Measurements from ENCODE around the gene MBD2. TPM values are rescaled to one million over a fixed set of nuclear protein-coding genes. Genes with fewer than 3 reads are reported as not detected.
"Not testable (repeated sequence)": the region's sequence is repeated elsewhere in the genome, so short reads cannot be mapped to it uniquely, and the experiment has no call there.

MBD2 gene
- total RNA-seq, 1 donor from 2014 or later: 30.7 TPM

- TF ChIP-seq CTCF (conservative IDR thresholded peaks at IDR 0.05; ENCODE audit: low read depth, low read length): no peak
- DNase-seq (ENCODE audit: low read depth): no peak
- H3K4me3 ChIP-seq (ENCODE audit: low read depth, low read length): no peak overlapping the region
These were observed 93.8 kb downstream of the MBD2 start for GRCh38 chr18:54130631-54131030.

- no peak overlapping the region for H3K4me3 ChIP-seq (ENCODE audit: low read depth, low read length)
- TF ChIP-seq CTCF (conservative IDR thresholded peaks at IDR 0.05; ENCODE audit: low read depth, low read length): no peak
- no peak for DNase-seq (ENCODE audit: low read depth)
These were observed 94.3 kb downstream of the MBD2 start for GRCh38 chr18:54130177-54130576.

GRCh38 chr18:54129448-54130067, 94.9 kb downstream of the MBD2 start:
- no peak for TF ChIP-seq CTCF (conservative IDR thresholded peaks at IDR 0.05; ENCODE audit: low read depth, low read length)
- H3K4me3 ChIP-seq (ENCODE audit: low read depth, low read length): no peak overlapping the region
- no peak for DNase-seq (ENCODE audit: low read depth)

- TF ChIP-seq CTCF (conservative IDR thresholded peaks at IDR 0.05; ENCODE audit: low read depth, low read length): peak; percentile 76
- DNase-seq (ENCODE audit: low read depth): no peak
- H3K4me3 ChIP-seq (ENCODE audit: low read depth, low read length): no peak overlapping the region
These were observed 96.6 kb downstream of the MBD2 start for GRCh38 chr18:54127759-54128378.

- no peak overlapping the region for H3K4me3 ChIP-seq (ENCODE audit: low read depth, low read length)
- TF ChIP-seq CTCF (conservative IDR thresholded peaks at IDR 0.05; ENCODE audit: low read depth, low read length): no peak
- DNase-seq (ENCODE audit: low read depth): no peak
These were observed 99.0 kb downstream of the MBD2 start for GRCh38 chr18:54125429-54125828.

GRCh38 chr18:54123720-54124440, 100.6 kb downstream of the MBD2 start:
- not testable (repeated sequence) for H3K4me3 ChIP-seq (ENCODE audit: low read depth, low read length); DNase-seq (ENCODE audit: low read depth)

GRCh38 chr18:54119524-54120019, 104.9 kb downstream of the MBD2 start:
- H3K4me3 ChIP-seq (ENCODE audit: low read depth, low read length): peak overlapping the region; percentile 21
- peak; percentile 86 for TF ChIP-seq CTCF (conservative IDR thresholded peaks at IDR 0.05; ENCODE audit: low read depth, low read length)
- peak; percentile 20 for DNase-seq (ENCODE audit: low read depth)

Data from epithelial cell of proximal tubule (primary cell).